Liver (tissue), 3 donors: ENCODE results near the gene P4HA1.
A peak's percentile ranks its signal among the peaks of the same experiment; 100 is the strongest.

ENCODE experiments used
- EGR1 ChIP-seq, 2 donors: IDR thresholded peaks; 2 replicates each; pipeline ENCODE4 v1.6.1; 2016 to 2018; ENCODE audit warnings: antibody characterized with exemption in 2 of 2, low read depth in 2 of 2
- FOXA1 ChIP-seq: IDR thresholded peaks from 2 replicates; pipeline ENCODE4 v1.6.1; 2016; ENCODE audit warnings: antibody characterized with exemption
- JUND ChIP-seq, 2 donors: IDR thresholded peaks; 2 replicates each; pipeline ENCODE4 v1.6.1; 2016; ENCODE audit warnings: antibody characterized with exemption in 2 of 2
- MAX ChIP-seq: IDR thresholded peaks from 2 replicates; pipeline ENCODE4 v1.6.1; 2016; ENCODE audit warnings: antibody characterized with exemption
- NR2F2 ChIP-seq: IDR thresholded peaks from 2 replicates; pipeline ENCODE4 v1.6.1; 2016; ENCODE audit warnings: antibody characterized with exemption
- RAD21 ChIP-seq, 2 donors: IDR thresholded peaks; 2 replicates each; pipeline ENCODE4 v1.6.1; 2016; ENCODE audit warnings: antibody characterized with exemption in 2 of 2, mild to moderate bottlenecking in 2 of 2
- SP1 ChIP-seq: IDR thresholded peaks from 2 replicates; pipeline ENCODE4 v1.6.1; 2018; ENCODE audit warnings: antibody characterized with exemption, mild to moderate bottlenecking
- TF ChIP-seq, protein P1 (sequence below): fragments of 150-350 bp; IDR thresholded peaks from 2 replicates; pipeline ENCODE4 v1.5.1; 2017; ENCODE audit warnings: improper control_type of control experiment, low read depth, low read length; ENCODE audit not compliant: missing input control
- donor health status: healthy.
- donor health status: healthy.

DNA sequence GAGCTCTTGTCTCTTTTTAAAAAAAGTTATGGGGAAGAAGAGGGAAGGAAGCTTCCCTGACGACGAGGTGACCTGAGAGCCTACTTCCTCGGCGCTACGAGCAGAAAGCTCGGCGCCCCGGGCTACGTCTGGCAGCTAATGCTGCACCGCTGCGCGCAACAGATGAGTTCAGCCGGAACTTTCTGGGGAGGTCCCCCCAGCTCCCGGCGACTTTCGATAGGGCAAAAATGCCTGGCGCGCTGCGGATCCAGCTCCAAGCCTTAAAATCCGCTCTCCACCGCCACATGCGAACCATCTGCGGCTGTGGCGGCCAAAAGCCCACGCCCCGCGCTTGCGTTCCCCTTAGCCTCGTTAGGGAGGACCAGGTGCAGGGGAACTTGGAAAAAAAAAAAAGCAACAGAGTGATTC is 621 bp downstream of the P4HA1 start:
- TF ChIP-seq SP1: no peak
- TF ChIP-seq FOXA1: no peak
- TF ChIP-seq, protein P1, sequence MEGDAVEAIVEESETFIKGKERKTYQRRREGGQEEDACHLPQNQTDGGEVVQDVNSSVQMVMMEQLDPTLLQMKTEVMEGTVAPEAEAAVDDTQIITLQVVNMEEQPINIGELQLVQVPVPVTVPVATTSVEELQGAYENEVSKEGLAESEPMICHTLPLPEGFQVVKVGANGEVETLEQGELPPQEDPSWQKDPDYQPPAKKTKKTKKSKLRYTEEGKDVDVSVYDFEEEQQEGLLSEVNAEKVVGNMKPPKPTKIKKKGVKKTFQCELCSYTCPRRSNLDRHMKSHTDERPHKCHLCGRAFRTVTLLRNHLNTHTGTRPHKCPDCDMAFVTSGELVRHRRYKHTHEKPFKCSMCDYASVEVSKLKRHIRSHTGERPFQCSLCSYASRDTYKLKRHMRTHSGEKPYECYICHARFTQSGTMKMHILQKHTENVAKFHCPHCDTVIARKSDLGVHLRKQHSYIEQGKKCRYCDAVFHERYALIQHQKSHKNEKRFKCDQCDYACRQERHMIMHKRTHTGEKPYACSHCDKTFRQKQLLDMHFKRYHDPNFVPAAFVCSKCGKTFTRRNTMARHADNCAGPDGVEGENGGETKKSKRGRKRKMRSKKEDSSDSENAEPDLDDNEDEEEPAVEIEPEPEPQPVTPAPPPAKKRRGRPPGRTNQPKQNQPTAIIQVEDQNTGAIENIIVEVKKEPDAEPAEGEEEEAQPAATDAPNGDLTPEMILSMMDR: no peak
- no peak for TF ChIP-seq NR2F2
- no peak for TF ChIP-seq EGR1 (IDR thresholded peaks at IDR 0.05; ENCODE audit: low read depth in 2 of 2)
- peak; percentile 8 for TF ChIP-seq MAX
- no peak for TF ChIP-seq RAD21 (IDR thresholded peaks at IDR 0.05)
- TF ChIP-seq JUND (IDR thresholded peaks at IDR 0.05): no peak
